Lower leg skin (tissue), 4 donors: Measurements from ENCODE around the gene ACADM. TPM values are rescaled to one million over a fixed set of nuclear protein-coding genes. Genes with fewer than 3 reads are reported as not detected.

ENCODE experiments used
- DNase-seq, 2 donors: peaks; one replicate each; pipeline ENCODE4 v3.0.0-alpha.2; 2019; ENCODE audit warnings: low spot score in 2 of 2
- H3K4me3 ChIP-seq: fragments of 200-600 bp; sonication (generic); 2 replicates; pipeline ENCODE4 v1.5.1; 2017; ENCODE audit warnings: mild to moderate bottlenecking, low read depth; ENCODE audit not compliant: poor library complexity, severe bottlenecking
- CTCF ChIP-seq, 3 donors: fragments of 450-650 bp; IDR thresholded peaks; one replicate each; pipeline ENCODE4 v1.5.1; 2016; ENCODE audit warnings: antibody characterized with exemption in 3 of 3, mild to moderate bottlenecking in 3 of 3, moderate library complexity in 2 of 3
- POLR2A ChIP-seq, 2 donors: fragments of 450-650 bp; IDR thresholded peaks; one replicate each; pipeline ENCODE4 v1.6.1; 2016 to 2017; ENCODE audit warnings: antibody characterized with exemption in 2 of 2, mild to moderate bottlenecking in 1 of 2, moderate library complexity in 1 of 2
- WGBS, 2 donors: methylation state at CpG; one replicate each; pipeline ENCODE4 v1.1.5; 2018; 5-methylcytosine and 5-hydroxymethylcytosine counted together
- intact Hi-C: fragments of 100-400 bp; cut with DNase I; formaldehyde crosslinking; loops from one replicate; pipeline ENCODE4 v1.15.0; 2023; ENCODE audit warnings: low total_unique reads
- total RNA-seq, 4 donors: library from RNA; depleted of rRNA; stranded (reverse); fragments of >200 nt; gene quantifications; one replicate each; pipeline ENCODE4 v1.1.0, GENCODE V29; 2016

The ACADM gene
- total RNA-seq, 4 donors from 2014 or later: 19.4 to 47.0 (median 33.2) TPM

GRCh38 chr1:75792091-75792490 is 67.6 kb downstream of the ACADM start:
- 93 to 96% methylated on average over 3 of the region's 3 CpGs for WGBS, 2 donors
- TF ChIP-seq POLR2A (IDR thresholded peaks at IDR 0.05) (no peak), CTCF (IDR thresholded peaks at IDR 0.05) (no peak)
- no peak overlapping the region for H3K4me3 ChIP-seq
- intact Hi-C loops: no loop called here
- no peak for DNase-seq

GRCh38 chr1:75794382-75794781 is 69.9 kb downstream of the ACADM start:
- TF ChIP-seq POLR2A (IDR thresholded peaks at IDR 0.05) (no peak), CTCF (IDR thresholded peaks at IDR 0.05) (no peak)
- WGBS, 2 donors: 80 to 91% methylated on average over 2 of the region's 2 CpGs

GRCh38 chr1:75795703-75796193 is 71.2 kb downstream of the ACADM start:
- 92 to 95% methylated on average over 4 of the region's 4 CpGs for WGBS, 2 donors
- intact Hi-C loops: no loop called here
- DNase-seq: no peak
- no peak for TF ChIP-seq CTCF (IDR thresholded peaks at IDR 0.05)
- no peak for TF ChIP-seq POLR2A (IDR thresholded peaks at IDR 0.05)
- H3K4me3 ChIP-seq: no peak overlapping the region

More at GRCh38 chr1:75794382-75794781, 69.9 kb downstream of the ACADM start:
- no peak overlapping the region for H3K4me3 ChIP-seq
- intact Hi-C loops: no loop called here
- DNase-seq: no peak

GRCh38 chr1:75796376-75797272 is 72.1 kb downstream of the ACADM start, which contains the start of gene MSH4:
Gene MSH4, plus strand, starts transcription at chr1:75796882. Its CDS starts 104 bp downstream, at chr1:75796986.
- WGBS, 2 donors: 79 to 86% methylated on average over 32 to 33 of the region's 34 CpGs
- no peak for DNase-seq

GRCh38 chr1:75797273-75797588 is 72.7 kb downstream of the ACADM start:
- no peak overlapping the region for H3K4me3 ChIP-seq
- DNase-seq: no peak
- intact Hi-C loops: no loop called here
- WGBS, 2 donors: 73 to 91% methylated on average over 6 of the region's 6 CpGs
- TF ChIP-seq POLR2A (IDR thresholded peaks at IDR 0.05) (no peak), CTCF (IDR thresholded peaks at IDR 0.05) (no peak)

More at GRCh38 chr1:75796376-75797272, 72.1 kb downstream of the ACADM start, which contains the start of gene MSH4:
- TF ChIP-seq POLR2A (IDR thresholded peaks at IDR 0.05) (no peak), CTCF (IDR thresholded peaks at IDR 0.05) (no peak)
- intact Hi-C loops: no loop called here
- no peak within 1 kb of the TSS for H3K4me3 ChIP-seq
